ENCODE measurements around the gene SYNJ2.

DNA sequence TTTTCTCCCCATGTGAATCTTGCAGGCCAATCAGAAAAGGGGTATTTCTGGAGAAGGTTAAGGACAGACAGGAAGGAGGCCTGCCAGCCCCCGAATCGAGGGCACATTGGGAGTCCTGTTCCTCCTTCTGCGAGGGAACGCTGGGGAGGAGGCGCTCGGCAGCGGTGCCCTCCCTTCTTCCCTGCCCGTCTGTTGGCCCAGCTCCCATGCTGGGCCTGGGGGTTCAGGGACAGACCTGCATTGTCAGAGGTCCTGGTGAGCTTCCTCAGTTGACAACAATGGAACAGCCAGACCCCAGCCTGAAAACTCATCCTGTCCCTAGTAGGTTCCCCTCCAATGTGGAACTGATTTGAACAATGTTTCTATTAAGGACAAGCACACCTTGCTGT is 15.1 kb upstream of the SYNJ2 start:
- TF ChIP-seq, protein P1, sequence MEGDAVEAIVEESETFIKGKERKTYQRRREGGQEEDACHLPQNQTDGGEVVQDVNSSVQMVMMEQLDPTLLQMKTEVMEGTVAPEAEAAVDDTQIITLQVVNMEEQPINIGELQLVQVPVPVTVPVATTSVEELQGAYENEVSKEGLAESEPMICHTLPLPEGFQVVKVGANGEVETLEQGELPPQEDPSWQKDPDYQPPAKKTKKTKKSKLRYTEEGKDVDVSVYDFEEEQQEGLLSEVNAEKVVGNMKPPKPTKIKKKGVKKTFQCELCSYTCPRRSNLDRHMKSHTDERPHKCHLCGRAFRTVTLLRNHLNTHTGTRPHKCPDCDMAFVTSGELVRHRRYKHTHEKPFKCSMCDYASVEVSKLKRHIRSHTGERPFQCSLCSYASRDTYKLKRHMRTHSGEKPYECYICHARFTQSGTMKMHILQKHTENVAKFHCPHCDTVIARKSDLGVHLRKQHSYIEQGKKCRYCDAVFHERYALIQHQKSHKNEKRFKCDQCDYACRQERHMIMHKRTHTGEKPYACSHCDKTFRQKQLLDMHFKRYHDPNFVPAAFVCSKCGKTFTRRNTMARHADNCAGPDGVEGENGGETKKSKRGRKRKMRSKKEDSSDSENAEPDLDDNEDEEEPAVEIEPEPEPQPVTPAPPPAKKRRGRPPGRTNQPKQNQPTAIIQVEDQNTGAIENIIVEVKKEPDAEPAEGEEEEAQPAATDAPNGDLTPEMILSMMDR (conservative IDR thresholded peaks at IDR 0.05; ENCODE audit: low read depth in 2 of 2): no peak
- TF ChIP-seq EZH2phosphoT487 (IDR thresholded peaks at IDR 0.05; ENCODE audit: unreplicated experiment) (no peak), POLR2AphosphoS5 (IDR thresholded peaks at IDR 0.05; ENCODE audit: low read depth) (no peak), EZH2 (IDR thresholded peaks at IDR 0.05; ENCODE audit: low read depth, unreplicated experiment) (no peak), CREB1 (CRISPR knock-in tag; IDR thresholded peaks at IDR 0.05; ENCODE audit: low read depth) (no peak), JUNB (IDR thresholded peaks at IDR 0.05; ENCODE audit: unreplicated experiment) (no peak)
- TF ChIP-seq, protein P2, sequence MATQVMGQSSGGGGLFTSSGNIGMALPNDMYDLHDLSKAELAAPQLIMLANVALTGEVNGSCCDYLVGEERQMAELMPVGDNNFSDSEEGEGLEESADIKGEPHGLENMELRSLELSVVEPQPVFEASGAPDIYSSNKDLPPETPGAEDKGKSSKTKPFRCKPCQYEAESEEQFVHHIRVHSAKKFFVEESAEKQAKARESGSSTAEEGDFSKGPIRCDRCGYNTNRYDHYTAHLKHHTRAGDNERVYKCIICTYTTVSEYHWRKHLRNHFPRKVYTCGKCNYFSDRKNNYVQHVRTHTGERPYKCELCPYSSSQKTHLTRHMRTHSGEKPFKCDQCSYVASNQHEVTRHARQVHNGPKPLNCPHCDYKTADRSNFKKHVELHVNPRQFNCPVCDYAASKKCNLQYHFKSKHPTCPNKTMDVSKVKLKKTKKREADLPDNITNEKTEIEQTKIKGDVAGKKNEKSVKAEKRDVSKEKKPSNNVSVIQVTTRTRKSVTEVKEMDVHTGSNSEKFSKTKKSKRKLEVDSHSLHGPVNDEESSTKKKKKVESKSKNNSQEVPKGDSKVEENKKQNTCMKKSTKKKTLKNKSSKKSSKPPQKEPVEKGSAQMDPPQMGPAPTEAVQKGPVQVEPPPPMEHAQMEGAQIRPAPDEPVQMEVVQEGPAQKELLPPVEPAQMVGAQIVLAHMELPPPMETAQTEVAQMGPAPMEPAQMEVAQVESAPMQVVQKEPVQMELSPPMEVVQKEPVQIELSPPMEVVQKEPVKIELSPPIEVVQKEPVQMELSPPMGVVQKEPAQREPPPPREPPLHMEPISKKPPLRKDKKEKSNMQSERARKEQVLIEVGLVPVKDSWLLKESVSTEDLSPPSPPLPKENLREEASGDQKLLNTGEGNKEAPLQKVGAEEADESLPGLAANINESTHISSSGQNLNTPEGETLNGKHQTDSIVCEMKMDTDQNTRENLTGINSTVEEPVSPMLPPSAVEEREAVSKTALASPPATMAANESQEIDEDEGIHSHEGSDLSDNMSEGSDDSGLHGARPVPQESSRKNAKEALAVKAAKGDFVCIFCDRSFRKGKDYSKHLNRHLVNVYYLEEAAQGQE (IDR thresholded peaks at IDR 0.05; ENCODE audit: unreplicated experiment): no peak

Data from GM23338 (cell line).